ENCODE data around the gene PRDM16.

GRCh38 chr1:3033040-3033789 is 35.8 kb upstream of the PRDM16 start:
- TF ChIP-seq CTCF (tag by site-specific recombination; IDR thresholded peaks at IDR 0.05) = no peak
- TF ChIP-seq ATF2 (tag by site-specific recombination; IDR thresholded peaks at IDR 0.05; ENCODE audit: low read depth) = no peak
- no peak for TF ChIP-seq ZBTB49 (tag by site-specific recombination; IDR thresholded peaks at IDR 0.05; ENCODE audit: low read depth)
- no peak for TF ChIP-seq ZNF704 (tag by site-specific recombination; IDR thresholded peaks at IDR 0.05)
- TF ChIP-seq ZBTB21 (tag by site-specific recombination; IDR thresholded peaks at IDR 0.05) = no peak
- no peak for TF ChIP-seq ZNF146 (tag by site-specific recombination; IDR thresholded peaks at IDR 0.05)
- no peak for TF ChIP-seq MYNN (tag by site-specific recombination; IDR thresholded peaks at IDR 0.05; ENCODE audit: borderline replicate concordance)
- TF ChIP-seq ZNF280D (tag by site-specific recombination; IDR thresholded peaks at IDR 0.05) = no peak
- TF ChIP-seq GLI2 (tag by site-specific recombination; IDR thresholded peaks at IDR 0.05; ENCODE audit: borderline replicate concordance, low read depth) = no peak
- no peak for TF ChIP-seq ZNF701 (tag by site-specific recombination; IDR thresholded peaks at IDR 0.05)
- TF ChIP-seq SCRT1 (tag by site-specific recombination; IDR thresholded peaks at IDR 0.05; ENCODE audit: borderline replicate concordance) = no peak
